GM12878 (cell line): ENCODE results near the gene FCRLA. TPM values are rescaled to one million over a fixed set of nuclear protein-coding genes. Genes with fewer than 3 reads are reported as not detected.

Experiments used
- ASH2L ChIP-seq: fragments of 300-600, 200-600 bp; sonication (generic); IDR thresholded peaks from 2 replicates; pipeline ENCODE4 v1.6.1; 2017; ENCODE audit warnings: low read depth, mild to moderate bottlenecking, borderline replicate concordance
- BCL11A ChIP-seq: IDR thresholded peaks from 2 replicates; pipeline ENCODE4 v1.6.1; 2011; ENCODE audit warnings: low read depth, low read length
- BHLHE40 ChIP-seq, 2 experiments: fragments of 450-650 bp in 1 of 2; IDR thresholded peaks; 2 replicates each; pipeline ENCODE4 v1.6.1; 2011 to 2017; ENCODE audit warnings: low read depth in 2 of 2, borderline replicate concordance in 1 of 2, improper control_type of control experiment in 1 of 2, low read length in 1 of 2, mild to moderate bottlenecking in 1 of 2
- CBFB ChIP-seq: IDR thresholded peaks from 2 replicates; pipeline ENCODE4 v1.6.1; 2016; ENCODE audit warnings: antibody characterized with exemption, low read depth
- CREB1 ChIP-seq: IDR thresholded peaks from 2 replicates; pipeline ENCODE4 v1.6.1; 2012; ENCODE audit warnings: low read depth, mild to moderate bottlenecking, inconsistent platforms
- E2F4 ChIP-seq: IDR thresholded peaks from 2 replicates; pipeline ENCODE4 v1.6.1; 2012; ENCODE audit warnings: low read depth, low read length, improper control_type of control experiment
- IKZF1 ChIP-seq: fragments of 450-650 bp; conservative IDR thresholded peaks from 2 replicates; pipeline ENCODE4 v1.6.1; 2017; ENCODE audit warnings: antibody characterized with exemption, mild to moderate bottlenecking
- IKZF2 ChIP-seq, 2 experiments: fragments of 450-650 bp; IDR thresholded peaks; 2 replicates each; pipeline ENCODE4 v1.6.1; 2017; ENCODE audit warnings: mild to moderate bottlenecking in 2 of 2, moderate library complexity in 2 of 2
- IRF5 ChIP-seq: fragments of 450-650 bp; IDR thresholded peaks from 2 replicates; pipeline ENCODE4 v1.6.1; 2017; ENCODE audit warnings: borderline replicate concordance
- KLF5 ChIP-seq: fragments of 450-650 bp; IDR thresholded peaks from 2 replicates; pipeline ENCODE4 v1.6.1; 2014; ENCODE audit warnings: mild to moderate bottlenecking; ENCODE audit not compliant: partially characterized antibody
- LARP7 ChIP-seq: fragments of 450-650 bp; IDR thresholded peaks from 2 replicates; pipeline ENCODE4 v1.6.1; 2017; ENCODE audit warnings: mild to moderate bottlenecking
- MEF2A ChIP-seq: IDR thresholded peaks from 2 replicates; pipeline ENCODE4 v1.6.1; 2011; ENCODE audit warnings: low read depth, mild to moderate bottlenecking, low read length, moderate library complexity; ENCODE audit not compliant: insufficient read depth
- MTA3 ChIP-seq: IDR thresholded peaks from 2 replicates; pipeline ENCODE4 v1.6.1; 2012; ENCODE audit warnings: low read length, inconsistent platforms, borderline replicate concordance
- MYB ChIP-seq: fragments of 150-350 bp; IDR thresholded peaks from 2 replicates; pipeline ENCODE4 v1.6.1; 2014; ENCODE audit warnings: mild to moderate bottlenecking, low read depth, low read length, borderline replicate concordance
- NFIC ChIP-seq: IDR thresholded peaks from 2 replicates; pipeline ENCODE4 v1.6.1; 2012; ENCODE audit warnings: low read depth, mild to moderate bottlenecking, inconsistent platforms, low read length, moderate library complexity
- NKRF ChIP-seq: fragments of 450-650 bp; conservative IDR thresholded peaks from 2 replicates; pipeline ENCODE4 v1.6.1; 2017; ENCODE audit warnings: mild to moderate bottlenecking, moderate library complexity
- NRF1 ChIP-seq: conservative IDR thresholded peaks from 2 replicates; pipeline ENCODE4 v1.6.1; 2011; ENCODE audit warnings: mild to moderate bottlenecking, low read depth, low read length, improper control_type of control experiment
- PML ChIP-seq: IDR thresholded peaks from 2 replicates; pipeline ENCODE4 v1.6.1; 2012; ENCODE audit warnings: low read length, inconsistent platforms
- POLR2AphosphoS2 ChIP-seq: IDR thresholded peaks from 2 replicates; pipeline ENCODE4 v1.6.1; 2011; ENCODE audit warnings: low read depth, mild to moderate bottlenecking, low read length, improper control_type of control experiment, moderate library complexity
- POLR2AphosphoS5 ChIP-seq: IDR thresholded peaks from 2 replicates; pipeline ENCODE4 v1.6.1; 2011; ENCODE audit warnings: mild to moderate bottlenecking, low read length, inconsistent platforms
- SMC3 ChIP-seq: IDR thresholded peaks from 2 replicates; pipeline ENCODE4 v1.6.1; 2011; ENCODE audit warnings: low read length, improper control_type of control experiment, borderline replicate concordance
- SREBF1 ChIP-seq: IDR thresholded peaks from 2 replicates; pipeline ENCODE4 v1.6.1; 2012; ENCODE audit warnings: mild to moderate bottlenecking, low read length
- STAT3 ChIP-seq: IDR thresholded peaks from 2 replicates; pipeline ENCODE4 v1.6.1; 2011; ENCODE audit warnings: low read depth, low read length, improper control_type of control experiment
- TCF3 ChIP-seq: IDR thresholded peaks from 2 replicates; pipeline ENCODE4 v1.6.1; 2012; ENCODE audit warnings: low read depth, mild to moderate bottlenecking, low read length, borderline replicate concordance; ENCODE audit not compliant: insufficient read depth
- TCF7 ChIP-seq: IDR thresholded peaks from 2 replicates; pipeline ENCODE4 v1.6.1; 2014; ENCODE audit warnings: antibody characterized with exemption, borderline replicate concordance
- ZNF622 ChIP-seq: fragments of 450-650 bp; IDR thresholded peaks from 2 replicates; pipeline ENCODE4 v1.6.1; 2017; ENCODE audit warnings: mild to moderate bottlenecking, inconsistent platforms
- polyA plus RNA-seq, 11 experiments: library from polyadenylated mRNA; depleted of rRNA in 4 of 11; unstranded in 6 of 11; stranded (reverse) in 5 of 11; fragments of >200 nt; fragmentation: Nextera tagmentation in 4 of 11; fragmentation: Illumina TruSeq in 1 of 11; extraction: Ambion mirVana in 4 of 11; extraction: Trizol in 1 of 11; gene quantifications; 1 replicate in 1 of 11; 2 replicates in 10 of 11; pipeline versions ENCODE4 v1.2.1 to v1.2.3, GENCODE V29; 2011 to 2016; ENCODE audit warnings: inconsistent platforms in 2 of 11, missing spikeins in 2 of 11, low read depth in 1 of 11
- total RNA-seq, 4 experiments: library from RNA; depleted of rRNA in 3 of 4; stranded (reverse); fragments of >200 nt in 3 of 4; fragmentation: Illumina TruSeq in 1 of 4; extraction: Trizol in 1 of 4; gene quantifications; 2 replicates each; pipeline versions ENCODE4 v1.2.1 to v1.2.3, GENCODE V29; 2013 to 2021

The FCRLA gene
- total and polyA plus RNA-seq, 10 of the 15 experiments (the other 5 are each of a cell fraction or from before 2014, with no cell fraction given), result 130 to 714 (median 374) TPM

- 0 out of 2 replicates have a peak, but pooled peaks have one; percentile 62 for TF ChIP-seq POLR2AphosphoS5
- peak; percentile 83 for TF ChIP-seq IKZF1
- peak; percentile 55; the same call in 1 of the 2 replicates for TF ChIP-seq CREB1
- TF ChIP-seq STAT3, result no peak
- peak; percentile 47 to 89; a peak in 3 of 4 replicates for TF ChIP-seq BHLHE40 (IDR thresholded peaks at IDR 0.05; ENCODE audit: borderline replicate concordance in 1 of 2, low read depth in 2 of 2, low read length in 1 of 2)
- TF ChIP-seq ASH2L, result no peak
- TF ChIP-seq BCL11A, result no peak
- TF ChIP-seq POLR2AphosphoS2, result no peak
- TF ChIP-seq SMC3, result no peak
- no peak for TF ChIP-seq SREBF1
- TF ChIP-seq PML, result peak; percentile 50; the same call in 1 of the 2 replicates
- TF ChIP-seq MYB, result no peak
- no peak for TF ChIP-seq KLF5
- no peak for TF ChIP-seq IRF5
- no peak; the same call in 1 of the 2 replicates for TF ChIP-seq MTA3
- peak; percentile 64; a peak in 2 of 4 replicates for TF ChIP-seq IKZF2 (IDR thresholded peaks at IDR 0.05)
- no peak for TF ChIP-seq ZNF622
- TF ChIP-seq NRF1, result no peak
- TF ChIP-seq TCF7, result no peak
- 0 out of 2 replicates have a peak, but pooled peaks have one; percentile 56 for TF ChIP-seq NFIC
- no peak for TF ChIP-seq E2F4
- no peak for TF ChIP-seq NKRF
- 0 out of 2 replicates have a peak, but pooled peaks have one; percentile 4 for TF ChIP-seq MEF2A
- 0 out of 2 replicates have a peak, but pooled peaks have one; percentile 34 for TF ChIP-seq TCF3
- peak; percentile 76; the same call in 1 of the 2 replicates for TF ChIP-seq LARP7
- peak; percentile 88 for TF ChIP-seq CBFB
These were observed 20.4 kb downstream of the FCRLA start (continued) for GRCh38 chr1:161727256-161727924.
